GM23338 (cell line): ENCODE data around the gene C9orf85.

Experiments
- CREB1 ChIP-seq: fragments of 250-450 bp; sonication (Bioruptor Pico); IDR thresholded peaks from 2 replicates; pipeline ENCODE4 v1.5.0; 2020; ENCODE audit warnings: low read depth, mild to moderate bottlenecking, moderate library complexity
- CTCF ChIP-seq, 2 experiments: fragments of 200-600 bp in 1 of 2; sonication (generic) in 1 of 2; conservative IDR thresholded peaks; 2 replicates each; pipeline versions ENCODE4 v1.5.1 to v1.6.1; 2016 to 2017; ENCODE audit warnings: antibody characterized with exemption in 2 of 2, low read depth in 2 of 2, mild to moderate bottlenecking in 2 of 2, moderate library complexity in 1 of 2
- EZH2 ChIP-seq: fragments of 200-600 bp; sonication (generic); IDR thresholded peaks from one replicate; pipeline ENCODE4 v1.8.0; 2017; ENCODE audit warnings: antibody characterized with exemption, mild to moderate bottlenecking, low read depth; ENCODE audit not compliant: unreplicated experiment
- EZH2phosphoT487 ChIP-seq: fragments of 200-600 bp; sonication (generic); IDR thresholded peaks from one replicate; pipeline ENCODE4 v1.8.1; 2018; ENCODE audit warnings: antibody characterized with exemption; ENCODE audit not compliant: unreplicated experiment
- POLR2AphosphoS5 ChIP-seq: IDR thresholded peaks from 2 replicates; pipeline ENCODE4 v1.6.1; 2016; ENCODE audit warnings: antibody characterized with exemption, low read depth
- REST ChIP-seq: IDR thresholded peaks from one replicate; pipeline ENCODE4 v1.6.1; 2018; ENCODE audit warnings: antibody characterized with exemption; ENCODE audit not compliant: unreplicated experiment
- ZNF114 ChIP-seq: fragments of 250-450 bp; sonication (Bioruptor Pico); IDR thresholded peaks from 2 replicates; pipeline ENCODE4 v1.5.0; 2020; ENCODE audit warnings: mild to moderate bottlenecking, moderate library complexity

GRCh38 chr9:71879644-71880174, 31.7 kb upstream of the C9orf85 start:
- TF ChIP-seq CTCF (conservative IDR thresholded peaks at IDR 0.05; ENCODE audit: low read depth in 2 of 2) (no peak), EZH2 (no peak), REST (no peak), POLR2AphosphoS5 (no peak), ZNF114 (CRISPR knock-in tag) (no peak), CREB1 (CRISPR knock-in tag) (no peak), EZH2phosphoT487 (no peak)
